ENCODE data around the gene NUDT17. TPM values are rescaled to one million over a fixed set of nuclear protein-coding genes. Genes with fewer than 3 reads are reported as not detected.

Gene NUDT17
- total RNA-seq, 1 experiment from 2014 or later, result 1.8 TPM

GRCh38 chr1:145846201-145846612 lies 777 bp downstream of the NUDT17 start:
- ChIA-PET POLR2A (interaction anchor here (2.0 to 3.7 kb wide), 2 partner anchors 13 to 112 kb away, joined by 6 to 17 read pairs; partner anchors contain the start of genes LIX1L and PIAS3), RAD21 (ENCODE audit: low non-redundant PET in 1 of 2, low total read pairs in 2 of 2, uncharacterized antibody in 2 of 2, unreplicated experiment in 2 of 2) (interaction anchor here in 1 of 2 experiments (1.1 kb wide), 1 partner anchor 12 kb away, joined by 3 read pairs; the partner anchor contains the start of gene PIAS3), CTCF (interaction anchor here (1.3 to 7.6 kb wide), 4 partner anchors 9 to 165 kb away, joined by 4 to 87 read pairs (median 11); partner anchors contain the start of genes LIX1L and PIAS3)
- peaks cover 28 to 32% of the 10 kb centered on the region in 2 experiments for H3K36me3 ChIP-seq (ENCODE audit: control insufficient read depth in 1 of 2, insufficient read depth in 2 of 2, low read length in 2 of 2)
- BruUV-seq (replicated peaks), result no TSS peak
- ATAC-seq, result peak; percentile 57
- no peaks in the 10 kb centered on the region for H3K79me2 ChIP-seq (ENCODE audit: insufficient read depth, low read length)
- no peaks in the 10 kb centered on the region for H3K27me3 ChIP-seq (ENCODE audit: insufficient read depth, low read length)
- H3K9ac ChIP-seq (ENCODE audit: low read length), result no peak overlapping the region
- TF ChIP-seq SP1 (IDR thresholded peaks at IDR 0.05; ENCODE audit: low read depth), result no peak
- peak; percentile 26; the same call in 1 of the 2 replicates for TF ChIP-seq RAD21 (IDR thresholded peaks at IDR 0.05; ENCODE audit: low read depth)
- TF ChIP-seq YY1 (IDR thresholded peaks at IDR 0.05; ENCODE audit: extremely low read depth, insufficient replicate concordance, low read depth, low read length), result no peak
- no peak for TF ChIP-seq CEBPB (IDR thresholded peaks at IDR 0.05; ENCODE audit: low read depth)
- peak in 2 of 3 experiments; percentile 77 to 81; a peak in 4 of 6 replicates for TF ChIP-seq CTCF (IDR thresholded peaks at IDR 0.05 in 2 of 3, conservative IDR thresholded peaks at IDR 0.05 in 1 of 3; ENCODE audit: borderline replicate concordance in 1 of 3, insufficient read depth in 1 of 3, low read depth in 2 of 3, low read length in 2 of 3)
- no peak for TF ChIP-seq ATF3 (IDR thresholded peaks at IDR 0.05)
- no peak for TF ChIP-seq ZBTB33 (IDR thresholded peaks at IDR 0.05; ENCODE audit: extremely low read depth, insufficient replicate concordance, low read length)
- no peak for TF ChIP-seq SIN3A (IDR thresholded peaks at IDR 0.05; ENCODE audit: low read depth)
- no peak for TF ChIP-seq FOSL1 (IDR thresholded peaks at IDR 0.05; ENCODE audit: low read depth)
- no peak for TF ChIP-seq TCF7L2 (IDR thresholded peaks at IDR 0.05; ENCODE audit: borderline replicate concordance, extremely low read depth, insufficient read depth, insufficient read length)
- no peak for TF ChIP-seq MAX (IDR thresholded peaks at IDR 0.05)
- TF ChIP-seq EZH2phosphoT487 (IDR thresholded peaks at IDR 0.05; ENCODE audit: borderline replicate concordance), result no peak
- TF ChIP-seq SRF (IDR thresholded peaks at IDR 0.05; ENCODE audit: low read depth), result no peak
- no peak for TF ChIP-seq ELF1 (IDR thresholded peaks at IDR 0.05; ENCODE audit: borderline replicate concordance, low read depth)
- no peak for TF ChIP-seq POLR2AphosphoS5 (IDR thresholded peaks at IDR 0.05; ENCODE audit: low read depth, low read length)
- H3K4me1 ChIP-seq (ENCODE audit: control insufficient read depth in 1 of 2, insufficient read depth in 2 of 2, low read length in 2 of 2), result peaks cover 4 to 14% of the 10 kb centered on the region in 2 experiments
- intact Hi-C loops (cut with micrococcal nuclease), result loop anchor here (5.0 kb wide), 1 partner anchor 61 kb away; no protein-coding TSS in a partner anchor
- no peak overlapping the region for H2AFZ ChIP-seq (ENCODE audit: low read depth, low read length, poor library complexity, severe bottlenecking)
- no peak for DNase-seq (ENCODE audit: low read depth, low spot score)
- no peaks in the 10 kb centered on the region for H3K9me3 ChIP-seq (ENCODE audit: control insufficient read depth in 1 of 2, insufficient read depth in 1 of 2, low read depth in 1 of 2, low read length in 2 of 2)
- H3K27ac ChIP-seq (ENCODE audit: low read depth, low read length), result no peak overlapping the region; the same call in 1 of the 2 replicates
- H4K20me1 ChIP-seq (ENCODE audit: insufficient read depth), result no peaks in the 10 kb centered on the region
- H3K4me2 ChIP-seq (ENCODE audit: low read length), result peak overlapping the region; percentile 81
- peak overlapping the region in 1 of 2 experiments; percentile 49; a peak in 1 of 4 replicates for H3K4me3 ChIP-seq (replicated peaks in 1 of 2; ENCODE audit: low read depth in 1 of 2, low read length in 2 of 2)
- no peaks in the 10 kb centered on the region for H3K9me2 ChIP-seq (ENCODE audit: insufficient read depth)

Measured in HCT116 (cell line).